Muscle layer of colon (tissue), 2 donors: ENCODE data around the gene VARS2.

Experiments used
- H3K27ac ChIP-seq: one replicate; pipeline ENCODE4 v1.7.0; 2013; ENCODE audit warnings: low read depth, mild to moderate bottlenecking, low read length, moderate library complexity
- H3K27me3 ChIP-seq, 2 donors: one replicate each; pipeline ENCODE4 v1.7.0; 2013; ENCODE audit warnings: low read length in 2 of 2, mild to moderate bottlenecking in 2 of 2; ENCODE audit not compliant: insufficient read depth in 2 of 2, control insufficient read depth in 1 of 2
- H3K36me3 ChIP-seq: one replicate; pipeline ENCODE4 v1.7.0; 2013; ENCODE audit warnings: mild to moderate bottlenecking, low read length; ENCODE audit not compliant: insufficient read depth
- H3K4me1 ChIP-seq: one replicate; pipeline ENCODE4 v1.7.0; 2013; ENCODE audit warnings: mild to moderate bottlenecking, low read length; ENCODE audit not compliant: insufficient read depth
- H3K4me3 ChIP-seq, 2 donors: one replicate each; pipeline ENCODE4 v1.7.0; 2013; ENCODE audit warnings: low read length in 2 of 2, low read depth in 1 of 2, mild to moderate bottlenecking in 1 of 2, moderate library complexity in 1 of 2
- H3K9ac ChIP-seq: one replicate; pipeline ENCODE4 v1.7.0; 2013; ENCODE audit warnings: low read length
- H3K9me3 ChIP-seq: one replicate; pipeline ENCODE4 v1.7.0; 2013; ENCODE audit warnings: mild to moderate bottlenecking, low read length
- donor health status: abdominal sarcoma.
- donor health status: Adenocarcinoma of cecum.

VARS2 gene

DNA sequence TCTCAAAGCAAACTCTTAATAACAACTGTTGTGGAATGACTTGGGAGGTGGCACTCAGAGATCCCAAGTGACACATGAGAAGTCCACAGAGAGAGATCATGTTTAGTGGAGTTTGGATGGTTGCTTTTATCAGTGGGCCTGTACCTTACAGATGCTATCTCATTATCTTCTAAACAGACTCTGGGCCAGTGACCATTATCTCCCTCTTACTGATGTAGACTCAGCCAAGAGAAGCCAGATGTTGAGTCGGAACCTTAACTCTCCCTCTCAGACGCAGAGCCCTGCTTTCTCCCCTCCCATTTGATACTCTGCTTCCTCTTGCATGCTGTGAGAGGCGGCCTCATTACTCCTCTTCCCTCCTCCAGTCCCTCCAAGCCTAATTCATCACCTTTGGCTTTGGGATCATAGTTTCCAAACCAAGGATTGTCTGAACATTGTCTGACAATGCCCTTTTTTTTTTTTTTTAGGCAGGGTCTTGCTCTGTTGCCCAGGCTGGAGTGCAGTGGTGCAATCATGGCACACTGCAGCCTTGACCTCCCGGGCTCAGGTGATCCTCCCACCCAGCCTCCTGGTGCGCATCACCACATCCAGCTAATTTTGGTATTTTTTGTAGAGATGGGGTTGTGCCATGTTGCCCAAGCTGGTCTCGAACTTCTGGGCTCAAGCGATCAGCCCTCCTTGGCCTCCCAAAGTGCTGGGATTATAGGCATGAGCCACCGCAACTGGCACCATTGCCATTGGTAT is 34.2 kb upstream of the VARS2 start:
- Histone ChIP-seq H3K4me3 (no peak overlapping the region), H3K9ac (no peak overlapping the region), H3K27me3 (no peaks in the 10 kb centered on the region), H3K36me3 (no peaks in the 10 kb centered on the region), H3K4me1 (peaks cover 25% of the 10 kb centered on the region), H3K27ac (no peak overlapping the region), H3K9me3 (no peaks in the 10 kb centered on the region)

DNA sequence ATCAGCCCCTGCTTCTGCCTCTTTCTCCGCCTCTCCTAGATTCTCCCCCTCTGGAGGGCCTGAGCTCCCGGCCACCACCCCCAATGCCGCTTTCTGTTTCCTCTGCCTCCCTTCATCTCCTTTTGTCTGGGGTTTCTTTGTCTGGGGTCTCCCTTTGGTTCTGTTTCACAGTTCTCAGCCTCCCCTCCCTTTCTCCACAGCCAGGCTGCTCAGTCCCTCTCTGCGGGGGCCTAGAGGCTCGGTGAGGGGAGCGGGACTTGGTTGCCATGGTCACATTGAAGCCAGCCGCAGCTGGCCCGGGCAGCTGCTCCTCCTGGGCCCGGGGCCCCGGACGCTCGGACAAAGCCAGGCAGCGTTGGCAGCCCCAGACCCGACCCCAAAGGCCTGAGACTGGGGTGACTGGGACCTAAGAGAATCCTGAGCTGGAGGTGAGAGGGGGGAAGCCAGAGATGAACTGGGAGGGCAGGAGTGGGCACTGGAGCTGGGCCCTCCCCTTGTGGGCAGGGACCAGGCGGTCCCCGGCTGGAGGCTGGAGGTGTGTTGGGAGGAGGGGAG is 33.3 kb upstream of the VARS2 start:
- Histone ChIP-seq H3K36me3 (no peaks in the 10 kb centered on the region), H3K27ac (no peak overlapping the region), H3K9me3 (no peaks in the 10 kb centered on the region), H3K4me3 (no peak overlapping the region), H3K4me1 (peaks cover 34% of the 10 kb centered on the region), H3K27me3 (no peaks in the 10 kb centered on the region), H3K9ac (no peak overlapping the region)

DNA sequence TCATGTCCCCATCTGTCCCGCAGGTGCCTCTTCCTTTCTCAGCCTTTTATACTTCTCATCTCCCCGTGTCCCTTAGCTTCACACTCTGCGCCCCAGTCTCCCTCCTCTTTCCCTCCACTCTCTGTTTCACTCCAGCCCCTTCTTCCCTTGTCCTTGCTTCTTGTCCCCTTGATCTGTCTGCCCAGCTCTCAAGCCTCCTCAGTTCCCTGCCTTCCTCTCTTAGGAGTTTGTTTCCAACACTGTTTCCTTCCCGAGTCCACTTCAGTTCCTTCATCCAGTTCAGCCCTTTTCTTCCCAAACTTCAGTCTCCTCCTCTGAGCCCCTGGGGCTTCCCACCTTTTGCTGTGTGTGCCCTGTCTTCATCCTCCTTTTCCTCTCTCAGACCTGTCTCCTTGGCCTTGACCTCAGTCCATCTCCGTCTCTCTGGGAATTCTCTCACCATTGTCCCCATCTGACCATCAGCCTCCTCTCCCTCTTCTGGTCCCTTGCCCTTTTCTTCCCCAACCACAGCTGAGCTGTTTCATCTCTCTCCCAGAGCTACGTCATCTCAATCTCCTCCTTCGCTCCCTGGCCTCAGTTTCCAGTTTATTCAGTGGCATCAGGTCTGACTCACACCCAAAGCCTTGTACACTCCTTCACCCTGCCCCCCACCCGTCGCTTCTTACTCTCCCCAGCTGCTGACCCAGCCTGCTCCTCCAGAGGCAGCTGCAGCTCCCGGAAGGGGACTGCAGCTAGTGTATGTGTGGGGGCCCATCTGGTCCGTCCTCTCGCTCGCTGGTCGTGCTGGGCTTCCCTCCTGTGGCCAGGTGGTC is 32.4 kb upstream of the VARS2 start:
- H3K4me1 ChIP-seq: peaks cover 37% of the 10 kb centered on the region
- peak overlapping the region; percentile 69 for H3K27ac ChIP-seq
- no peak overlapping the region for H3K9ac ChIP-seq
- H3K36me3 ChIP-seq: no peaks in the 10 kb centered on the region
- no peak overlapping the region for H3K4me3 ChIP-seq
- H3K9me3 ChIP-seq: no peaks in the 10 kb centered on the region
- no peaks in the 10 kb centered on the region for H3K27me3 ChIP-seq

DNA sequence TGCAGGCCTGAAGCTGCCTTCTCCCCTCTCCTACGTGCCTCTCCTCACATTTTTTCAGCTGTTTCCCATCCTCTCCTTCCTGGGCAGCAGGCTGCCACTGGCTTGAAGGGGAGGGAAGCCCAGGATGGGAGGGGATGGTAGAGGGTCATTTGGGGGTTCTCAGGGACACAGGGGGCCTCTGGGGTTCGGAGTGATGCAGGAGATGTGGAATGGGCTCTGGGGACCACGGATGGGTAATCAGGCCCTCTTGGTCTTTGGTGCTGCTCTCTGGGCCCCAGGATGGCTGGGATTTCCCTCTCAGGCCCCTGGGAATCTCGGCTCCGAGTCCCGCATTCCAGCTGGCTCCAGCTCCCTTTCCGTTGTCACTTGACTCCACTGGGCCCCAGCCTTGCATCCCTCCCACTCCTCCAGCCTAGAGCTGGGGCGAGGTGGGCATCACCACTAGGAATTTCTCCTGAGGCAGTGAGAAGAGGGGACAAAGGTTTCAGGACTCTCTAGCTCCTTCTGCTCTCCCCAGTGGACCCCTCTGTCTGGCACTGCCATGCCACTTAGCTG is 31.8 kb upstream of the VARS2 start:
- Histone ChIP-seq H3K27ac (peak overlapping the region; percentile 69), H3K9me3 (no peaks in the 10 kb centered on the region), H3K4me1 (peaks cover 35% of the 10 kb centered on the region), H3K27me3 (no peaks in the 10 kb centered on the region), H3K36me3 (no peaks in the 10 kb centered on the region), H3K9ac (no peak overlapping the region), H3K4me3 (no peak overlapping the region)

- Histone ChIP-seq H3K36me3 (no peaks in the 10 kb centered on the region), H3K27me3 (no peaks in the 10 kb centered on the region), H3K4me1 (peaks cover 33% of the 10 kb centered on the region), H3K9me3 (no peaks in the 10 kb centered on the region), H3K27ac (peak overlapping the region; percentile 69), H3K4me3 (peak overlapping the region in 1 of 2 donors; percentile 39), H3K9ac (peak overlapping the region; percentile 30)
These were observed 31.0 kb upstream of the VARS2 start for GRCh38 chr6:30882759-30883684.

GRCh38 chr6:30883685-30884520 is 30.1 kb upstream of the VARS2 start, which contains the start of gene DDR1:
DDR1 (plus strand) TSS chr6:30884519; CDS start chr6:30888730, 4,211 bp downstream.
- Histone ChIP-seq H3K27me3 (no peaks in the 10 kb centered on the region), H3K9ac (peak within 1 kb of the TSS; percentile 59), H3K9me3 (no peaks in the 10 kb centered on the region), H3K27ac (peak within 1 kb of the TSS; percentile 69), H3K36me3 (peaks cover 2% of the 10 kb centered on the region), H3K4me3 (peak within 1 kb of the TSS; percentile 62 to 73), H3K4me1 (peaks cover 33% of the 10 kb centered on the region)

- Histone ChIP-seq H3K4me1 (peaks cover 36% of the 10 kb centered on the region), H3K27me3 (no peaks in the 10 kb centered on the region), H3K36me3 (peaks cover 11% of the 10 kb centered on the region), H3K9ac (peak overlapping the region; percentile 59), H3K9me3 (no peaks in the 10 kb centered on the region), H3K27ac (peak overlapping the region; percentile 69), H3K4me3 (peak overlapping the region; percentile 62 to 73)
These were observed 29.2 kb upstream of the VARS2 start for GRCh38 chr6:30884521-30885480.

- H3K4me1 ChIP-seq: peaks cover 44% of the 10 kb centered on the region
These were observed 28.5 kb upstream of the VARS2 start for GRCh38 chr6:30885481-30885998.

More at GRCh38 chr6:30885481-30885998, 28.5 kb upstream of the VARS2 start:
- H3K27me3 ChIP-seq: no peaks in the 10 kb centered on the region
- peak overlapping the region; percentile 69 for H3K27ac ChIP-seq
- H3K4me3 ChIP-seq: peak overlapping the region; percentile 62 to 73
- no peaks in the 10 kb centered on the region for H3K9me3 ChIP-seq
- H3K9ac ChIP-seq: peak overlapping the region; percentile 59
- H3K36me3 ChIP-seq: peaks cover 19% of the 10 kb centered on the region
